SK-N-SH (cell line): ENCODE results near the gene RAB3IL1. TPM values are rescaled to one million over a fixed set of nuclear protein-coding genes. Genes with fewer than 3 reads are reported as not detected.

Experiments
- CTCF ChIA-PET: fragments of 300-600, 350-600 bp; formaldehyde crosslinking; extraction: SDS; loops from one replicate; lab custom pipeline; 2021; lab: Yijun Ruan, JAX
- POLR2A ChIA-PET: fragments of 350-600 bp; sonication (Branson Sonifier 250); formaldehyde crosslinking; extraction: SDS; loops from one replicate; lab custom pipeline; 2020; ENCODE audit warnings: antibody characterized with exemption, inconsistent platforms; lab: Yijun Ruan, JAX
- DNase-seq: peaks from one replicate; pipeline ENCODE4 v3.0.0; 2012
- H2AFZ ChIP-seq: fragments of 200-600 bp; sonication (generic); 2 replicates; pipeline ENCODE4 v1.8.1; 2016; ENCODE audit warnings: antibody characterized with exemption, mild to moderate bottlenecking, low read depth
- H3F3A ChIP-seq: fragments of 200-600 bp; sonication (generic); replicated peaks from 2 replicates; pipeline ENCODE3; 2016; ENCODE audit warnings: antibody characterized with exemption, mild to moderate bottlenecking; ENCODE audit not compliant: insufficient read depth
- H3K27ac ChIP-seq, 2 experiments: fragments of 200-500 bp in 1 of 2; fragments of 200-600 bp in 1 of 2; sonication (Bioruptor generic) in 1 of 2; sonication (generic), shearing (Covaris generic) in 1 of 2; 2 replicates each; pipeline versions ENCODE4 v1.5.1 to v1.6.1; 2014 to 2016; ENCODE audit warnings: low read depth in 2 of 2, inconsistent platforms in 1 of 2, low read length in 1 of 2, mild to moderate bottlenecking in 1 of 2, mixed read lengths in 1 of 2
- H3K27me3 ChIP-seq: fragments of 200-600 bp; sonication (generic), shearing (Covaris generic); 2 replicates; pipeline ENCODE4 v1.6.1; 2016; ENCODE audit warnings: mixed run types; ENCODE audit not compliant: insufficient read depth
- H3K36me3 ChIP-seq, 2 experiments: fragments of 200-500 bp in 1 of 2; fragments of 200-600 bp in 1 of 2; sonication (Bioruptor generic) in 1 of 2; sonication (generic) in 1 of 2; replicated peaks in 1 of 2; 2 replicates each; pipeline versions ENCODE3 to v1.5.1; 2014 to 2016; ENCODE audit warnings: low read length in 1 of 2, mild to moderate bottlenecking in 1 of 2; ENCODE audit not compliant: insufficient read depth in 2 of 2, control insufficient read depth in 1 of 2
- H3K4me1 ChIP-seq, 2 experiments: fragments of 200-500 bp in 1 of 2; fragments of 200-600 bp in 1 of 2; sonication (Bioruptor generic) in 1 of 2; sonication (generic), shearing (Covaris generic) in 1 of 2; 2 replicates each; pipeline versions ENCODE4 v1.5.1 to v1.6.1; 2014 to 2016; ENCODE audit warnings: low read depth in 1 of 2, low read length in 1 of 2, mixed run types in 1 of 2; ENCODE audit not compliant: insufficient read depth in 2 of 2, control insufficient read depth in 1 of 2
- H3K4me2 ChIP-seq: fragments of 200-600 bp; sonication (generic), shearing (Covaris generic); 2 replicates; pipeline ENCODE4 v1.6.1; 2017; ENCODE audit warnings: mixed run types
- H3K4me3 ChIP-seq, 2 experiments: fragments of 200-500 bp in 1 of 2; fragments of 200-600 bp in 1 of 2; sonication (Bioruptor generic) in 1 of 2; sonication (generic), shearing (Covaris generic) in 1 of 2; 2 replicates each; pipeline versions ENCODE4 v1.5.1 to v1.8.1; 2014 to 2016; ENCODE audit warnings: low read depth in 2 of 2, inconsistent platforms in 1 of 2, low read length in 1 of 2, mild to moderate bottlenecking in 1 of 2, mixed read lengths in 1 of 2, moderate library complexity in 1 of 2
- H3K79me2 ChIP-seq: fragments of 200-600 bp; sonication (generic); 2 replicates; pipeline ENCODE4 v1.8.1; 2017; ENCODE audit warnings: mild to moderate bottlenecking; ENCODE audit not compliant: insufficient read depth
- H3K9ac ChIP-seq: fragments of 200-600 bp; sonication (generic); 2 replicates; pipeline ENCODE4 v1.6.1; 2017; ENCODE audit warnings: mixed run types
- H3K9me2 ChIP-seq: fragments of 200-600 bp; sonication (generic); 2 replicates; pipeline ENCODE4 v1.6.1; 2017; ENCODE audit warnings: mixed run types
- H3K9me3 ChIP-seq: fragments of 200-600 bp; sonication (generic); 2 replicates; pipeline ENCODE4 v1.6.1; 2017; ENCODE audit warnings: mixed run types, mild to moderate bottlenecking, moderate library complexity
- H4K20me1 ChIP-seq: fragments of 200-600 bp; sonication (generic); 2 replicates; pipeline ENCODE4 v1.6.1; 2017; ENCODE audit warnings: mild to moderate bottlenecking, mixed run types; ENCODE audit not compliant: insufficient read depth
- EZH2phosphoT487 ChIP-seq: fragments of 200-600 bp; sonication (generic); IDR thresholded peaks from 2 replicates; pipeline ENCODE4 v1.6.1; 2017; ENCODE audit warnings: low read depth, mixed run types, mild to moderate bottlenecking, antibody characterized with exemption, moderate library complexity, borderline replicate concordance
- FOSL2 ChIP-seq: IDR thresholded peaks from 2 replicates; pipeline ENCODE4 v1.4.0; 2012; ENCODE audit warnings: low read depth, mild to moderate bottlenecking, moderate library complexity, borderline replicate concordance
- POLR2AphosphoS5 ChIP-seq: IDR thresholded peaks from 2 replicates; pipeline ENCODE4 v1.6.1; 2012; ENCODE audit warnings: low read depth, low read length
- RAD21 ChIP-seq: IDR thresholded peaks from 2 replicates; pipeline ENCODE4 v1.6.1; 2012; ENCODE audit warnings: mild to moderate bottlenecking, low read length
- SIN3A ChIP-seq: IDR thresholded peaks from 2 replicates; pipeline ENCODE4 v1.6.1; 2012; ENCODE audit warnings: low read depth, mild to moderate bottlenecking, low read length, moderate library complexity, borderline replicate concordance
- SMC3 ChIP-seq: IDR thresholded peaks from 2 replicates; pipeline ENCODE4 v1.6.1; 2012; ENCODE audit warnings: low read depth, low read length, improper control_type of control experiment
- TCF12 ChIP-seq: IDR thresholded peaks from 2 replicates; pipeline ENCODE4 v1.4.0; 2012
- USF2 ChIP-seq: fragments of 150-350 bp; IDR thresholded peaks from 2 replicates; pipeline ENCODE4 v1.6.1; 2017; ENCODE audit warnings: antibody characterized with exemption, low read length, low read depth, borderline replicate concordance
- WGBS: methylation state at CpG from one replicate; pipeline ENCODE4 v1.1.6; 2017; ENCODE audit warnings: low lambda C conversion rate; 5-methylcytosine and 5-hydroxymethylcytosine counted together
- polyA plus RNA-seq, 3 experiments: library from polyadenylated mRNA; depleted of rRNA; stranded (reverse); fragments of >200 nt; gene quantifications; 2 replicates each; pipeline ENCODE4 v1.2.3, GENCODE V29; 2012
- TF ChIP-seq, protein P1 (sequence below): IDR thresholded peaks from 2 replicates; pipeline ENCODE4 v1.4.0; 2012; ENCODE audit warnings: low read depth
- TF ChIP-seq, protein P2 (sequence below): IDR thresholded peaks from 2 replicates; pipeline ENCODE4; 2012
- TF ChIP-seq, protein P3 (sequence below): IDR thresholded peaks from 2 replicates; pipeline ENCODE4 v1.4.0; 2012; ENCODE audit warnings: low read depth, borderline replicate concordance

RAB3IL1 gene
- polyA plus RNA-seq, 1 of the 3 experiments (the other 2 are of a cell fraction) = 10.2 TPM

- ChIA-PET POLR2A (interaction anchor here (1.0 to 1.1 kb wide), 2 partner anchors 9 to 24 kb away, joined by 3 to 4 read pairs; no protein-coding TSS in a partner anchor), CTCF (interaction anchor here (0.9 to 4.4 kb wide), 10 partner anchors 8 to 217 kb away, joined by 3 to 34 read pairs (median 4); no protein-coding TSS in a partner anchor)
- no peaks in the 10 kb centered on the region for H3K27me3 ChIP-seq
- H3K4me2 ChIP-seq = peak overlapping the region; percentile 99
- H3K36me3 ChIP-seq = no peaks in the 10 kb centered on the region
- H3K9me2 ChIP-seq = no peaks in the 10 kb centered on the region
- H4K20me1 ChIP-seq = no peaks in the 10 kb centered on the region
- TF ChIP-seq EZH2phosphoT487 (no peak), POLR2AphosphoS5 (no peak), SIN3A (0 out of 2 replicates have a peak, but pooled peaks have one; percentile 25), TCF12 (peak; percentile 53; the same call in 1 of the 2 replicates), RAD21 (no peak), USF2 (no peak), FOSL2 (peak; percentile 55; the same call in 1 of the 2 replicates), SMC3 (no peak)
- TF ChIP-seq, protein P1, sequence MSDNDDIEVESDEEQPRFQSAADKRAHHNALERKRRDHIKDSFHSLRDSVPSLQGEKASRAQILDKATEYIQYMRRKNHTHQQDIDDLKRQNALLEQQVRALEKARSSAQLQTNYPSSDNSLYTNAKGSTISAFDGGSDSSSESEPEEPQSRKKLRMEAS = peak; percentile 85
- TF ChIP-seq, protein P2, sequence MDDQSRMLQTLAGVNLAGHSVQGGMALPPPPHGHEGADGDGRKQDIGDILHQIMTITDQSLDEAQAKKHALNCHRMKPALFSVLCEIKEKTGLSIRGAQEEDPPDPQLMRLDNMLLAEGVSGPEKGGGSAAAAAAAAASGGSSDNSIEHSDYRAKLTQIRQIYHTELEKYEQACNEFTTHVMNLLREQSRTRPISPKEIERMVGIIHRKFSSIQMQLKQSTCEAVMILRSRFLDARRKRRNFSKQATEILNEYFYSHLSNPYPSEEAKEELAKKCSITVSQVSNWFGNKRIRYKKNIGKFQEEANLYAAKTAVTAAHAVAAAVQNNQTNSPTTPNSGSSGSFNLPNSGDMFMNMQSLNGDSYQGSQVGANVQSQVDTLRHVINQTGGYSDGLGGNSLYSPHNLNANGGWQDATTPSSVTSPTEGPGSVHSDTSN = no peak
- TF ChIP-seq, protein P3, sequence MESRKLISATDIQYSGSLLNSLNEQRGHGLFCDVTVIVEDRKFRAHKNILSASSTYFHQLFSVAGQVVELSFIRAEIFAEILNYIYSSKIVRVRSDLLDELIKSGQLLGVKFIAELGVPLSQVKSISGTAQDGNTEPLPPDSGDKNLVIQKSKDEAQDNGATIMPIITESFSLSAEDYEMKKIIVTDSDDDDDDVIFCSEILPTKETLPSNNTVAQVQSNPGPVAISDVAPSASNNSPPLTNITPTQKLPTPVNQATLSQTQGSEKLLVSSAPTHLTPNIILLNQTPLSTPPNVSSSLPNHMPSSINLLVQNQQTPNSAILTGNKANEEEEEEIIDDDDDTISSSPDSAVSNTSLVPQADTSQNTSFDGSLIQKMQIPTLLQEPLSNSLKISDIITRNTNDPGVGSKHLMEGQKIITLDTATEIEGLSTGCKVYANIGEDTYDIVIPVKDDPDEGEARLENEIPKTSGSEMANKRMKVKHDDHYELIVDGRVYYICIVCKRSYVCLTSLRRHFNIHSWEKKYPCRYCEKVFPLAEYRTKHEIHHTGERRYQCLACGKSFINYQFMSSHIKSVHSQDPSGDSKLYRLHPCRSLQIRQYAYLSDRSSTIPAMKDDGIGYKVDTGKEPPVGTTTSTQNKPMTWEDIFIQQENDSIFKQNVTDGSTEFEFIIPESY = no peak
- WGBS = 0% methylated on average over 5 of the region's 38 CpGs
- H3K27ac ChIP-seq = peak overlapping the region; percentile 24 to 31; a peak in 2 of 4 replicates
- no peaks in the 10 kb centered on the region for H3K9me3 ChIP-seq
- peaks cover 7 to 14% of the 10 kb centered on the region in 2 experiments; a peak in 3 of 4 replicates for H3K4me1 ChIP-seq
- peak overlapping the region; percentile 80 for H3K9ac ChIP-seq
- peak; percentile 83 for DNase-seq
- peak overlapping the region; percentile 77 to 81 for H3K4me3 ChIP-seq
- H2AFZ ChIP-seq = peak overlapping the region; percentile 83; the same call in 1 of the 2 replicates
- peaks cover 42% of the 10 kb centered on the region for H3K79me2 ChIP-seq
- H3F3A ChIP-seq = peaks cover 42% of the 10 kb centered on the region
Measured at GRCh38 chr11:61890529-61891330, 26.6 kb downstream of the RAB3IL1 start.
